ENCODE data around the gene TXNDC16. TPM values are rescaled to one million over a fixed set of nuclear protein-coding genes. Genes with fewer than 3 reads are reported as not detected.

TXNDC16 gene
- total RNA-seq, 1 donor from 2014 or later: 22.8 TPM

DNA sequence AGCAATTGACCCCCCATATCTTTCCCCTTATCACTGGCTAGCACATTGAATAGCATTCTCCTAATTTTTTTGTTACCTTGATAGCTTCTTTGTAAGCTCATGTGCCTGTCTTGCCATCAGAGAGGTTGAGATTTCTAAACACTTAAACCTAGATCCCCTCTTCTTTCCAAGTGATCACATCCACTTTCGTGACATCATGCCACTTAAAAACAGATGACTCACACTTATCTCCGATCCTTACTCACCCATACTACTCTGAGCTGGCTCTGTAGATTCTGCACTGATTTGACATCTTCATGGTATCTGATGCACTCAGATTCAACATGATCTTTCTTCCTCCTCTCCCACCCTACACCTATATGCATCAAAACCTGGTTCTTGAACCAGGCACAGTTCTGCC is 10.8 kb upstream of the TXNDC16 start:
- no peak for DNase-seq (ENCODE audit: extremely low spot score, unreplicated experiment)
- Mint-ChIP-seq H3K27me3 (ENCODE audit: unreplicated experiment) (no peaks in the 10 kb centered on the region), H3K27ac (ENCODE audit: unreplicated experiment) (no peak overlapping the region), H3K4me3 (ENCODE audit: unreplicated experiment) (no peak overlapping the region), H3K9me3 (ENCODE audit: unreplicated experiment) (peaks cover 11% of the 10 kb centered on the region), H3K36me3 (ENCODE audit: unreplicated experiment) (peaks cover 3% of the 10 kb centered on the region), H3K4me1 (ENCODE audit: unreplicated experiment) (no peaks in the 10 kb centered on the region)
- TF ChIP-seq, protein P1, sequence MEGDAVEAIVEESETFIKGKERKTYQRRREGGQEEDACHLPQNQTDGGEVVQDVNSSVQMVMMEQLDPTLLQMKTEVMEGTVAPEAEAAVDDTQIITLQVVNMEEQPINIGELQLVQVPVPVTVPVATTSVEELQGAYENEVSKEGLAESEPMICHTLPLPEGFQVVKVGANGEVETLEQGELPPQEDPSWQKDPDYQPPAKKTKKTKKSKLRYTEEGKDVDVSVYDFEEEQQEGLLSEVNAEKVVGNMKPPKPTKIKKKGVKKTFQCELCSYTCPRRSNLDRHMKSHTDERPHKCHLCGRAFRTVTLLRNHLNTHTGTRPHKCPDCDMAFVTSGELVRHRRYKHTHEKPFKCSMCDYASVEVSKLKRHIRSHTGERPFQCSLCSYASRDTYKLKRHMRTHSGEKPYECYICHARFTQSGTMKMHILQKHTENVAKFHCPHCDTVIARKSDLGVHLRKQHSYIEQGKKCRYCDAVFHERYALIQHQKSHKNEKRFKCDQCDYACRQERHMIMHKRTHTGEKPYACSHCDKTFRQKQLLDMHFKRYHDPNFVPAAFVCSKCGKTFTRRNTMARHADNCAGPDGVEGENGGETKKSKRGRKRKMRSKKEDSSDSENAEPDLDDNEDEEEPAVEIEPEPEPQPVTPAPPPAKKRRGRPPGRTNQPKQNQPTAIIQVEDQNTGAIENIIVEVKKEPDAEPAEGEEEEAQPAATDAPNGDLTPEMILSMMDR (IDR thresholded peaks at IDR 0.05): no peak

DNA sequence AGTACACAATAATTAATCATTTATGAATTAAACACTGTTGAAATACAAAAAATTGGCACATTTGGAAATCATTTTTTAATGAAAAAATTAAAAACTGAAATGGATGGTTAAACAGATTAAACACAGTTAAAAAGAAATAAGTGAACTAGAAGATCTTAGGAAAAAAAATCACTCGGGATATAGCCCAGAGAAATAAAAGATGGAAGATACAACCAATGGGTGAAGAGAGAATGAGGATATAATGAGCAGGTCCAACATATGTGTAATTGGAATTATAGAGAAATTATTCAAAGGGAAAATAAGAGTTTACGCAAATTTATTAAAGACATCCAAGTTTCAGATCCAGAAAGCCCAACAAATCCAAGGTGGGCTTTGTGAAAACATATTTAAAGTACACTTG is 6.4 kb upstream of the TXNDC16 start:
- H3K27ac Mint-ChIP-seq (ENCODE audit: unreplicated experiment): no peak overlapping the region

DNA sequence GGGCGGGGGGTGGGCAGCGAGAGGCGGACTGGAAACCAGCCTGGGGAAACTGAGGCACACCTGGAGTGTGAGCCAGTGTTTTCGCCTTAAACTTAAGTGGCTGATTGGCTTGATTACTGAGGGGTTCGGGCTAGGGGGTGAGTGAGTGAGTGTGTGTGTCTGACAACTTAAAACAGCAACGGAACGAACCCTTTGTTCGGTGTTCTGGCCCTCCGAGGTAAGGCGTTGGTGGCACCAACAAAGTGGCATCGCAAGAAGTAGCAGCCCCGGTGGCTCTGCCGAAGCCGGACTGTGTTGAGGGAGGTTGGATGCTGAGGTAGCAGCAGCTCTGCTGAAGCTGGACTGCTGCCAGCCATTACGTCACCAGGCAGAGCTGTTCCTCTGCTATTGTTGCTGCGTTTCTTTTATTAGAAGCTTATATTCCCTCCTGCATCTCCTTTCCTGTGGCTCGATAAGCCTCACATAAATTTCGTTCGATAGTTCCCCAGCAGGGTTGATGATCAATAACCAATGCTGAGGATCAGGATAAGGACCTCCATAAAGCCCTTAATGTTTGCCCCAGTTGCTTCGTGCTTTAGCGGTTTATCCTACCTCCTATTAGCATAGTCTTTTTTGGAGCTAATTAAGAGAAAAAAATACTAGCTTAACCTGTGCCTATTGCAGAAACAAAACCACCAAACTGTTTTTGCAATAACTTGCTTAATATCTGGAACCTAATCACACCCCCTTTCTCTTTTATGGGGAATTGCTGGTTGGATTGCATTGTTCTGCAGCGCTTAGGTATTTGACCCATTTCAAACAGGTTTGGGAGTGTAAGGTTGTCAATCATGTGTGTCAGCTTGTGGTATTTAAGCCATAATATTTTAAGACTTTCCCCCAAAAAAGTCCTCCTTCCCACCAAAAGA is 1.6 kb upstream of the TXNDC16 start:
- TF ChIP-seq, protein P1 (IDR thresholded peaks at IDR 0.05): no peak
- peaks cover 5% of the 10 kb centered on the region for H3K36me3 Mint-ChIP-seq (ENCODE audit: unreplicated experiment)
- H3K9me3 Mint-ChIP-seq (ENCODE audit: unreplicated experiment): peaks cover 10% of the 10 kb centered on the region
- H3K4me1 Mint-ChIP-seq (ENCODE audit: unreplicated experiment): peaks cover 14% of the 10 kb centered on the region
- DNase-seq (ENCODE audit: extremely low spot score, unreplicated experiment): peak; percentile 91
- H3K4me3 Mint-ChIP-seq (ENCODE audit: unreplicated experiment): peak overlapping the region; percentile 91
- peak overlapping the region; percentile 87 for H3K27ac Mint-ChIP-seq (ENCODE audit: unreplicated experiment)
- H3K27me3 Mint-ChIP-seq (ENCODE audit: unreplicated experiment): peaks cover 3% of the 10 kb centered on the region

More for the DNA sequence above, 6.4 kb upstream of the TXNDC16 start:
- peaks cover 14% of the 10 kb centered on the region for H3K9me3 Mint-ChIP-seq (ENCODE audit: unreplicated experiment)
- peaks cover 1% of the 10 kb centered on the region for H3K4me1 Mint-ChIP-seq (ENCODE audit: unreplicated experiment)
- TF ChIP-seq, protein P1 (IDR thresholded peaks at IDR 0.05): no peak
- no peak overlapping the region for H3K4me3 Mint-ChIP-seq (ENCODE audit: unreplicated experiment)
- peaks cover 3% of the 10 kb centered on the region for H3K27me3 Mint-ChIP-seq (ENCODE audit: unreplicated experiment)
- H3K36me3 Mint-ChIP-seq (ENCODE audit: unreplicated experiment): peaks cover 5% of the 10 kb centered on the region
- DNase-seq (ENCODE audit: extremely low spot score, unreplicated experiment): no peak

DNA sequence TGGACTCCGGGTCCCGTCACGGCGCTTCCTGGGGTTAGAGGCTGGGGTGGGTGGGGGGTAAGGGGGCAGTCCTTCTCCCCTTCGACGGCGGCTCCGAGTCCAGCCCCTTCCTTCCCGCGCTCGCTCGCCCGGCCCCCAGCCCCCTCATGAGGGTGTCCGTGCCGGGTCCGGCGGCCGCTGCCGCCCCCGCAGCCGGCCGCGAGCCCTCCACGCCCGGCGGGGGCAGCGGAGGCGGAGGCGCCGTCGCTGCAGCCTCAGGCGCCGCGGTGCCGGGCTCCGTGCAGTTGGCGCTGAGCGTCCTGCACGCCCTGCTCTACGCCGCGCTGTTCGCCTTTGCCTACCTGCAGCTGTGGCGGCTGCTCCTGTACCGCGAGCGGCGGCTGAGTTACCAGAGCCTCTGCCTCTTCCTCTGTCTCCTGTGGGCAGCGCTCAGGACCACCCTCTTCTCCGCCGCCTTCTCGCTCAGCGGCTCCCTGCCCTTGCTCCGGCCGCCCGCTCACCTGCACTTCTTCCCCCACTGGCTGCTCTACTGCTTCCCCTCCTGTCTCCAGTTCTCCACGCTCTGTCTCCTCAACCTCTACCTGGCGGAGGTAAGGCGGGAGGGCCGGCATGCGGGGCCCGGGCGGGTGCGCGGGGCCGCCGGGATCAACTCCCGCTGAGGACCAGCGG is 831 bp upstream of the TXNDC16 start:
- Mint-ChIP-seq H3K36me3 (ENCODE audit: unreplicated experiment) (peaks cover 2% of the 10 kb centered on the region), H3K27ac (ENCODE audit: unreplicated experiment) (peak overlapping the region; percentile 80), H3K27me3 (ENCODE audit: unreplicated experiment) (peaks cover 3% of the 10 kb centered on the region), H3K4me3 (ENCODE audit: unreplicated experiment) (peak overlapping the region; percentile 91), H3K4me1 (ENCODE audit: unreplicated experiment) (peaks cover 14% of the 10 kb centered on the region), H3K9me3 (ENCODE audit: unreplicated experiment) (peaks cover 3% of the 10 kb centered on the region)
- TF ChIP-seq, protein P1 (IDR thresholded peaks at IDR 0.05): no peak
- DNase-seq (ENCODE audit: extremely low spot score, unreplicated experiment): peak; percentile 82

DNA sequence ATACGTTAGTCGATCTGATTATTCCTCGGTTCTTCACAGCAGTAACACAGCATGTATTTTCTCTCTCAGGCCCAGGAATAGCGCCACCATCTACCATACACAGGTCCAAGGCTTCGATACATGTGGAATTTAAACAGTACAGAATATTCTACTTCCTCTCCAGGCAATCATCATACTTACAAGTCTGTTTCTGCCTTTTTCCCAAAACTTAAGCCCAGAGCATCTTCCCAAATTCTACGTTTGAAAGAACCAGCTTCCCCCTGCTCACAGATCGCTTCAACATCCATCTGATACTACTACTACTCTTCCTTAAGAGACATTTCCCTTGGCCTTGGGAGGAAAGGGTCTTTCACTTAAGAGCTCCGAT is 626 bp downstream of the TXNDC16 start:
- Mint-ChIP-seq H3K4me3 (ENCODE audit: unreplicated experiment) (peak overlapping the region; percentile 82), H3K27ac (ENCODE audit: unreplicated experiment) (peak overlapping the region; percentile 75), H3K9me3 (ENCODE audit: unreplicated experiment) (no peaks in the 10 kb centered on the region), H3K36me3 (ENCODE audit: unreplicated experiment) (no peaks in the 10 kb centered on the region), H3K27me3 (ENCODE audit: unreplicated experiment) (peaks cover 3% of the 10 kb centered on the region), H3K4me1 (ENCODE audit: unreplicated experiment) (peaks cover 26% of the 10 kb centered on the region)
- TF ChIP-seq, protein P1 (IDR thresholded peaks at IDR 0.05): peak; percentile 40
- DNase-seq (ENCODE audit: extremely low spot score, unreplicated experiment): no peak

Measured in osteocyte (in vitro differentiated cells).